Measurements from ENCODE around the gene CTNNA3.

CTNNA3 gene

DNA sequence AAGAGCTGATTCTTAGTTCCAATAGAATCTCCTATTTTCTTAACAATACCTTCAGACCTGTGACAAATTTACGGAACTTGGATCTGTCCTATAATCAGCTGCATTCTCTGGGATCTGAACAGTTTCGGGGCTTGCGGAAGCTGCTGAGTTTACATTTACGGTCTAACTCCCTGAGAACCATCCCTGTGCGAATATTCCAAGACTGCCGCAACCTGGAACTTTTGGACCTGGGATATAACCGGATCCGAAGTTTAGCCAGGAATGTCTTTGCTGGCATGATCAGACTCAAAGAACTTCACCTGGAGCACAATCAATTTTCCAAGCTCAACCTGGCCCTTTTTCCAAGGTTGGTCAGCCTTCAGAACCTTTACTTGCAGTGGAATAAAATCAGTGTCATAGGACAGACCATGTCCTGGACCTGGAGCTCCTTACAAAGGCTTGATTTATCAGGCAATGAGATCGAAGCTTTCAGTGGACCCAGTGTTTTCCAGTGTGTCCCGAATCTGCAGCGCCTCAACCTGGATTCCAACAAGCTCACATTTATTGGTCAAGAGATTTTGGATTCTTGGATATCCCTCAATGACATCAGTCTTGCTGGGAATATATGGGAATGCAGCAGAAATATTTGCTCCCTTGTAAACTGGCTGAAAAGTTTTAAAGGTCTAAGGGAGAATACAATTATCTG, 768.6 kb downstream of the CTNNA3 start:
- DNase-seq = no peak

DNA sequence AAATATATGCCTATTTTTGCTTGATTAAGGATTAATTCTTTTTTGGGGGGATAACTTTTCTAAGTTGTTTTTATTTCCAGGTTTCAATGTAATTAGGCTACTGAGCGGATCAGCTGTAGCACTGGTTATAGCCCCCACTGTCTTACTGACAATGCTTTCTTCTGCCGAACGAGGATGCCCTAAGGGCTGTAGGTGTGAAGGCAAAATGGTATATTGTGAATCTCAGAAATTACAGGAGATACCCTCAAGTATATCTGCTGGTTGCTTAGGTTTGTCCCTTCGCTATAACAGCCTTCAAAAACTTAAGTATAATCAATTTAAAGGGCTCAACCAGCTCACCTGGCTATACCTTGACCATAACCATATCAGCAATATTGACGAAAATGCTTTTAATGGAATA, 769.2 kb downstream of the CTNNA3 start:
- no peak for DNase-seq

DNA sequence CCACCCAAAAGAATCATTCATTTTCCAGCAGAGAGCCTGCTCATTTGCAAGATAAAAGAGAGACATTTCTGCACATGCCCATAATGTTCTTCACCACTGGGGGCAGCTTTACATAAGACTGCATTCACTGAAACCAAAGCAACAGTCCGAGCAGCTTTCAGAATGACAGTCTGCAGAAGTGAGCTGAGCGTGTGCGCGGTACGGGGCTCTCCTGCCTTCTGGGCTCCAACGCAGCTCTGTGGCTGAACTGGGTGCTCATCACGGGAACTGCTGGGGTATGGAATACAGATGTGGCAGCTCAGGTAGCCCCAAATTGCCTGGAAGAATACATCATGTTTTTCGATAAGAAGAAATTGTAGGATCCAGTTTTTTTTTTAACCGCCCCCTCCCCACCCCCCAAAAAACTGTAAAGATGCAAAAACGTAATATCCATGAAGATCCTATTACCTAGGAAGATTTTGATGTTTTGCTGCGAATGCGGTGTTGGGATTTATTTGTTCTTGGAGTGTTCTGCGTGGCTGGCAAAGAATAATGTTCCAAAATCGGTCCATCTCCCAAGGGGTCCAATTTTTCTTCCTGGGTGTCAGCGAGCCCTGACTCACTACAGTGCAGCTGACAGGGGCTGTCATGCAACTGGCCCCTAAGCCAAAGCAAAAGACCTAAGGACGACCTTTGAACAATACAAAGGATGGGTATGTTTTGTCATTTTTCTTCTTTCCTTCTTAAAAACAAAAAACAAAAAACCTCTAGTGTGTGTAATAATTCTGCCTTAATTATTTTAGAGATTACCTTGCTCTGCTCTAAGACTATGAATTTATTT, 769.9 kb downstream of the CTNNA3 start, which contains the start of gene LRRTM3:
Gene LRRTM3, plus strand, starts transcription at position 141 of the 820 bp plus-strand sequence.
- peak; percentile 22 to 46 for DNase-seq

DNA sequence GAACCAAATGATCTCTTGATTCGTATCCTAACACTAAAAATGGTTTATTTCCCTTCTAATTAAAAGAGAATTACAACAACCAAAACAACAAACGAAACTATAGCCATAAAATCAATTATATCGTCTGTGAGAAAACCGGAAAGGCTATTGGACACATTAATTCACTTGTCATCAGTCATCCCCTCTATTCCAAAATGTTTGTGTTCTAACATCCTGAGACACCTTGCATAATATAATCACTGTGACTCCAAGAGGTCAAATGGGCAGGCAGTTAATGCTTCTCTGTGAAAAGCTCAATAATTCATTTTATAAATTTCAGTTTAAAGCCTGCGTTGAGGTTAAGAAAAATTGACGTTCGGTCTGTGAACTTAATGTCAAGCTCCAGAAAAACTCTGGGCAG, 770.6 kb downstream of the CTNNA3 start:
- no peak for DNase-seq

DNA sequence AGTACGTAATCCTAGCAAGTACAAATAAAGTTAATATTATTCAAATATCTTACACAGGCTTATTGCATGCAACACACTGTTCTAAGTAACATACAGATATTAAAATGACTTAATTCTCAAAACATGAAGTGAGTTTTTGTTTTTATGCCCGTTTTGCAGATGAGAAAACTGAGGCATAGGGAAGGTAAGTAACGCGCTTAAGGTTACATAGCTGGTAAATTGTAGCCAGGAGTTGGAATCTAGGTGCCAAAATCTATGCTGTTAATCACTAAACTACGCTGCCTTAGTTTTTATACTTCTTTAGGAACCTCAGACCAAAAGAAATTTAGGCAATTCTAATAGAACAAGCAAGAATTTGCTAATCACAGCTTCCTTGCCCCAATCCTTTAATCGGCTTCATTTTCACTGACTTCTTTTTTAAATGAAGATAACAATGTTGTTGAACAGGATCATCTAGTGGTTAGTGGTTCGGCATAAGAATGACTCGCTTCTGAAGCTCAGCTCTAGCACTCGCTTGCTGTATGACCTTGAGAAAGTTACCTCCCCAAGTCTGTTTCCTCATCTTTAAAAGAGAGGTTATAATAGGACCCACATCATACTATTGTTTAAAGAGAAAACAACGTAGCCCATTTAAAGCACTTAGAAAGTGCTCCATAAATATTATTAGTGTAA, 771.2 kb downstream of the CTNNA3 start:
- no peak for DNase-seq

DNA sequence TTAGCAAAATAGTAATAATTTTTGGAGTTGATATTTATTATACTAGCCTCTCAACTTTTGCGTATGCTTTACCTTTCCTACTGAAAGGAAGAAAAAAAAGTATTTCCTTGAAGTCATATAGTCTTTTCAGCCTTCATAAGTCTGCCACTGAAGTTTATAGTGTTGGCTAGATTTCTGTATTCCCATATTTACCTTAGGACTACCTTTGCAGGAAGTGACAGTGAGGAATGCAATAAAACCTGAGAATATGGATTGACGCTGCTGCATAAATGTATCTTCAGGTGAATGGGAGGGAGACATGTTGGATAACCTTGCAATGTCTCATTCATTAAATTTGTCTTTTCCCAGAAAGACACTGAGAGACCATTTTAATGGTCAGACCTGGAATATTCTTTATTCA, 776.7 kb downstream of the CTNNA3 start:
- no peak for DNase-seq

DNA sequence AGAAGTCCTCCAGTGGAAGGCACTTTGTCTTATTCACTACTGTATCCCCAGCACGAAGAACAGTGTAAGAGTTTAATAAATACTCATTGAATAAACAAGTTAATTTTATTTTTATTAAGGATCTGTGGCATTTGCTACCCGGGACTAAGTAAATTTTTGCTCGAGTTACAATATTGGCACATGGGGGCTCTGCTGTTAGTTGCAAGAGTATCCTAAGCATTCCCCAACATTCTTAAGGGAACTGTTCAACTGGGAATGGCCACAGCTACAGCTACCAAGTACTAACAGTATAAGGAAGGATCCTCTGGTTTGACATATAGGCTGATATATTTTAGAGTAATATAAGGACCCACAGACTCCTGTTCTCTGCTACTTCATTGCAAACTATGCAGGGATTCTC, 778.9 kb downstream of the CTNNA3 start:
- no peak for DNase-seq

DNA sequence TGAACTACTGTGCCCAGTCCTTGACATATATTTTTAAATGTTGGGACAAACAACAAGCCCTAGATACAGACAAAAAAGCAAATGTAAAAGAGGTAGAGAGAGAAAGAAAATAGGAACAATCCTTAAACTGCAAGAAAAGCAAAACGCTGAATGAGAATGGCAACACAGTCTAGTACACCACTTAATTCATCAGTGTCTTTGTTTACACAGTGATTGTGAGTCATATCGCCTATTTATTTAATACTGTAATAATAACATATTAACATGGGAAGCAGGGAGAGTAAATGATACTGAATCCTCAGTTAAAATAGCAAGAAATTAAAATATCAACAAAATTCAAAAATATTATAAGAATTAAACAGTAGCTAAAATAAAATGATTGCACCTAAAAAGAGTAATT, 780.0 kb downstream of the CTNNA3 start:
- no peak for DNase-seq

DNA sequence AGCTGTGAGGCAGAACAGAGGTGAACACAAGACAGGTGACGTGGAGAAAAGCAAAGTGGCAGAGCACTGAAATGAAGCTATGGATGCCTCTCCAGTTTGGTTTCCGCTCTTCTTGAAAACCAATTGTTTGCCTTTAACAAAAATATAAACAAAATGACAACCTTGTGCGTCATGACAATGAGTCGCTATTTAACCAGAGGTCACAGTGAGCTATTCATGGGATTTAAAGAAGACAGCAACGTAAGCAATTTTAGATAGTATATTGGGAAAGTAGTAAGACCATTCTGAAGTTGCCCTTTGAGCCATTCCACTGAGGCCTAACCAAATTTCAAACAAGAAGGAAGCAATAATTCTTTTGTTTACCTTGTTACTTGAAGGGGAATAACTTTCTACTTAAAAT, 785.3 kb downstream of the CTNNA3 start:
- no peak for DNase-seq

DNA sequence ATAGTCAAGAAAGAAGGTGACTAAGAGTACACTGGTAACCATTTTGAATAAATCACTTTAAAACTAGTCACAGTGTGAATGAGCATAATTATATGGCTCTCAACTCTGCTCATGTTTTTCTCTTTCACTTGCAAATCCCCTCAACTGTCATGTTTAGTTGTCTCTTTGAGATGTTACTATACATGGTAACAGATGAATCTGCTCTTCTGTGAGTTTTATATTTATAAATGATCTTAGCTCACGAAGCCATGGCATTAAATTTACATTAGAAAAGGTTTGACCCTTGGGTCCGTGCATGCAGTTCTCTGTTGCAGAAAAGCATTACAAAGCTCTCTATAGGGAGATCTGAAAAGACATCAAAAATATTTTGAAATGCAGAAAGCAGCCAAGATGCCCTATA, 803.1 kb downstream of the CTNNA3 start:
- no peak for DNase-seq

DNA sequence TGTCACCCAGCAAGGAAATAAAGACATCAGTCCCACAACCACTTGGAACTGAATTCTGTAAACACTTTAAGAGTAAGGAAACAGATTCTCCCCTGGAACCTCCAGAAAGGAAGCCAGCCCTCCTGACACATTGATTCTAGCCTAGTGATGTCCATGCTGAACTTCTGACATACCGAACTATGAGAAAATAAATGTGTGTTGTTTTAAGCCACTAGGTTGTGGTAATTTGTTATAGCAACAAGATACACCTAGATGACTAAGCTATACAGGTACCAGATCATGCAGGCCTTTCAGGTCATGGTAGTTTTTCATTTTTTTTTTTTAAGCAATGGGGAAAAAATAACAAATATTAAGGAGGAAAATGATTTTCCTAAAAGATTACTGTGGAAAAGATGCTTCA, 807.8 kb downstream of the CTNNA3 start:
- no peak for DNase-seq

DNA sequence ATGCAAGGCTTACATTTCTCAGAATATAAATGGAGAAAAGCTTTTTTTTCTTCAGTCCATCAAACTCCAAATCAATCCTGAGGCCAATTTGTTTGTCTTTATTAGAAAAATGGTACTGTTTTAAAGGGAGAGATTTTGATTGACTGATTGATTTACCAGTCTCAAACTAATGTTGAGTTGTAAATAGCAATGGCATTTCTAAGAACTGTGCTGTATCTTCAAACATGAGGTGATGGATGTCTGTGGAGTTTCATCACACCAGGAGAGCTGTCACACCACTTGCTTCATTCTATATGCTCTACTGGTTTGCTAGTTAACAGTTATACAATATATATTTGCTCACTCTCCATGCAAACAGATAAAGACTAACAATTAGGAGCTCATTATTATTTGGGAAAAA, 809.1 kb downstream of the CTNNA3 start:
- DNase-seq = no peak

DNA sequence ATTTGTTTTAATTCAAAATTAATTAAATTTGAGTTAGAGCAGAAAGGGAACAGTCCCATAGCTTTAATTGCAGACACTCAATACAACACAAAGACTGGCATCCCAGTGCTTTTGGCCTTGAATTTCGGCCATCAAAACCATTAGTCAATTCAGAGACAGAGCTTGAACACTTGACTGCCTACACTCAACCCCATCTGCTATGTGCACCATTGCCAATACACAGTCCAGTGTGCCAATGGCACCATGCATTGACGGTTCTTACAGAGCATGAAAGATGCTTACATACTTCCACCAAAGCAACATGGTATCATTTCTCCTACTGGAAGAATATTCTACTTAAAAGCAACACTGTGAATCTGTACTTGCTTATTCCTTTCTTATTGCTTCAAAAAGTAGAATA, 813.7 kb downstream of the CTNNA3 start:
- no peak for DNase-seq

DNA sequence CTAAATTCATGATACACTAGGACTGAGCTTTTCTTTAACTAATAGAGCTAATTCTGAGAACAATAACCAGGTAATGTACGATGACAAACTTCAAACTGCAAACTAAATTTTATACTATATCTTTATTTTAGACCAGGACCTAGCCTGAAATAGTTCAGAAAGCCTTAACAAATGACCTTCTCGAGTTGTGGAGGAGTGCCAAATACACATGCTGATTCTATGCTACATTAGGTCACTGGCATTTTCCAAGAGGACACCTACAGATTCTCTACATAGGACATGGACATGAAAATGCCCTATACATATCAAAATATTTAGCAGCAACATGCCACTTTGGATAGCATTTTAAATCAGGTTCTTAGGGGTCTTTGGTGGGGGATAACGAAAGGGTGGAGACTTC, 814.2 kb downstream of the CTNNA3 start:
- DNase-seq = no peak

DNA sequence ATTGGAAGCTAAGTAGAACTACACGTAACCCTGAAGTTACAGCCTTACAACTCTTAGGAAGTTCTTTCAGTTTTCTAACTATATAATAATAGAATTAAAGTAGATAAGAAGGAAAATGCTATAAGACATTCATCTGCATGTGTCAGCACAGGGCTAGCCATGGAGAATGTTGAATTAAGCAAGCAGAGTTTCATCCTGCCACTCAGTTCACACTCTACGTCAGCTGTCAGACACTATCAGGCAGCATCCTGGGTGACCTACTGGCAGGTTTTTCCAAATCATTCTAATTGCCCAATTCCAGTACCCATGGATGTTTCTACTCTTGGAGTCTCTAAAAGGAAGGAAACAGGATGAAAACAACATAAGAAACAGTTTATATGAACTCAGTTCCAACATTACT, 815.2 kb downstream of the CTNNA3 start:
- DNase-seq = no peak

DNA sequence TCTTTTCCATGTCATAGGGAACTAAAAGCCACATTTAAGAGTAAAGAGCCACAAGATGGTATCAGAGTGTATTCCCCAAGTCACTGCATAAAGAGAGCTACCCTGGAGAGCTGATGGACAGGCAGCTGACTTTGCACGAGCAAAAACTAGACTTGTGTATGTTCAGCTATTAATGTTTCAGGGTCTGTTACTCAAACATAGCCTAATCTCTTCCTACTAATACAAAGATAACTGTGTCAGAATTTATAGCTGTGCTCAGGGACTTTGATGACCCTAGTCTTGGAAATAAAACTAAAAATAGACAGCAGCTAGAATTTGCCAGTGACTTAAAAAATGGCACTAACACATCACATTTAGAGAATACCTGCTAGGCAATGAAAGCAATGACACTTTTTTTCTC, 815.7 kb downstream of the CTNNA3 start:
- no peak for DNase-seq

DNA sequence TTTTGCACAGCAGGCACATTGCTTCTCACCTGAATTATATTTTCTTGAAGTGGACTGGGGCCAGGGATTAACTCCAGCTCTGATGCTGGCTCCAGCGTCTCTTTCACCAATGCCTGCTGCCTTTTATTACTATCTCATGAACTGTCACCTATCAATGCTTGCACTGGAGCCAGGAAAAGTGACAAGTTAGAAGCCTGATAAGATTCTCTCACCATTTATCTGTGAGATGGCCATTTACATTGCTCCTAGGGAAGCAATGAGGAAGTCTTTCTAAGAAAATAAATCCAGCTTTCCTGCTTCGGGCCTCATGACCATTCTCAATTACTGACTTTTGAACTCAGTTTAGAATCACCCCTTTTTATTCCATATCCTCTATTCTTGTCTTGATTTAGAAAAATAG, 818.6 kb downstream of the CTNNA3 start:
- no peak for DNase-seq

DNA sequence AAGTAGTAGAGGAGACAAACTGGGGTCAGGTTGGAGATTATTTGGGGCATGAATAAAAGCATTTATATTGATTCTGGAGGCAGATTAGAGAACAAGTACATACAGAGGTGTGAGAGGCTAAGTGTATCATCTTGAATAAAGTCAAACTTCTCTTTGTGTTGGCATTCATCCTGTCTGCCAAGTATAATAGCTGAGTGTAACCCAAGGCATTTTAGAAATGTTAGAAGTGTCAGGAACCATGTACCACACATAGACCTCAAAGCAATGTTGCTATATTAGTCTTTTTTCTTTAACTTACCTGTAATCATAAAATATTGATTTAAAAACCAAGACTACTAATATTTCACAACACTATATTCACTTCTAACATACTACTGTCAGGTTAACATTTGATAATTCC, 826.4 kb downstream of the CTNNA3 start:
- no peak for DNase-seq

DNA sequence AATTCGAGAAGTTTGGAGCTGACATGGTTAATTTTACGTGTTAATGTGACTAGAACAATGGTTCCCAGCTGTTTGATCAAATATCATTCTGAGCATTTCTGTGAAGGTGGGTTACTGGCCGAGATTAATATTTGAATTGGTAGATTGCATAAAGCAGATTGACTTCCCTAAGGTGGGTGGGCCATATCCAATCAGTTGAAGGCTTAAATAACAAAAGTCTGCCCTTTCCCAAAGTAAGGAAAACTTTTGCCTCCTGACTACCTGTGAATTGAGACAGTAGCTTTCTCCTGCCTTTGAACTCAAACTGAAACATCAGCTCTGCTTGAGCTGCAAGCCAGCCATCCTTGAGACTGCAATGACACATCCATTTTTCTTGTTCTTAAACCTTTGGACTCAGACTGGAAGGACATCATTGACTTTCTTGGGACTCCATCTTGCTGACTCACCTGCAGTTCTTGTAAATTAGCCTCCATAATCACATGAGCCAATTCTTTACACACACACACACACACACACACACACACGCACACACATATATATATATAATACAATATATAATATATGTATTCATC, 833.2 kb downstream of the CTNNA3 start:
- DNase-seq = no peak

DNA sequence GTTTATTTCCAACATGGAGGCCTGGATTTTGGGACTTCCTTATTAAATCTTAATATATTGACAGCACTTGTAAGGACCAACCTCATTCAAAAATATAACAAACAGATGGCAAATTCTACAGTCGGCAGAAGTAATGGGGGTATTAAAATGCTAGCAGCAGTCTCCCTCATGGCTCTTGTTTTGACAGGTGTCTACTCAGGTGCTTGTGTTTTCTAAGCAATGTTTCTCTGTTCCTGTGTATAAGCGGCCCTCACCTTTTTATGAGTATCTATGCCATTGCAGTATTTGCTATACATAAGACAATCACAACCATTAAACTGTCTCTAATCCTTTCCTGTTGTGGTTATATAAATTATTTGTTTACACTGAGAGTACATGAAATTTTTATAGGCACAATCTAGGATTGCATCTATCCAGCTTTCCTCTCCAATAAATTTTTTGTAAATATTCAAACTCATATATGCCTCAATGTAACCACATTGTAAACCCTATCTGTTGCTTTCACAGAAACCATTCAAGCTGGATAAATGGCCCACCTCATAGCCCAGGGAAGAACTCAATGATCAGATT, 835.5 kb downstream of the CTNNA3 start:
- no peak for DNase-seq

DNA sequence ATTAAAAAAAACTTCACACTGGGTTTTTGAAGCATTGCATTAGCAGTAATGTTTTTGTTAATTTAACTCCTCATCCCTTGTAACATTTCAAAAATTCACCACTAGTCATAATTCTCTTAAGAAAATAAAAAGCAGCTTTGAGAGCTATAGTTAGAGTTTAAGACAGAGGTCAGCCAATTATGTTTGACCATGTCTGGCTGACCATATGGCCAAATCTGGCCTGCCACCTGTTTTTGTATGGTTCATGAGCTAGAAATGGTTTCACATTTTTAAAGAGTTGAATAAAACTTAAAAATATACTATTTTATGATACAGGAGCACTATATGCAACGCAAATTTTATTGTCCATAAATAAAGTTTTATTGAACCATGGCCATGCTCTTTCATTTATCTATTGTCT, 843.2 kb downstream of the CTNNA3 start:
- no peak for DNase-seq

DNA sequence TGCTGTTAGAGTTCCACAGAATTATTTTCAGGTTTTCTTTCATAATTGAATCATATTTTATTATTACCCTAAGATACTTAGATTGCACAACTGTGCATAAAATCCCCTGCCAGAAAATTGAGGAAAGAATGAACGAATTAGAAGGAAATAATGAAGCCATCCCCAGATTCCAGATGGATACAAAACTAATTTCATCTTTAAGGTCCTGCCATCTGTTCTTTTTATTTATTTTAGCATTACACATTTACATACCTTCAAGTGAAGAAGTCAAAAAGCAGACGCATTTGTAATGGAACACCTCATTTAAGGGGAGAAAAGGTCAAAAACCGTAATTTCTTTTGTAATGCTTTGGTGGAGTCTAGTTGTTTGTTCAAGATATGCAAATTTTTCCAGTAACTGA, 847.1 kb downstream of the CTNNA3 start:
- DNase-seq = no peak
